ENCODE results near the gene SYNGR3.
"Not testable (repeated sequence)": the region's sequence is repeated elsewhere in the genome, so short reads cannot be mapped to it uniquely, and the experiment has no call there.

Gene SYNGR3

DNA sequence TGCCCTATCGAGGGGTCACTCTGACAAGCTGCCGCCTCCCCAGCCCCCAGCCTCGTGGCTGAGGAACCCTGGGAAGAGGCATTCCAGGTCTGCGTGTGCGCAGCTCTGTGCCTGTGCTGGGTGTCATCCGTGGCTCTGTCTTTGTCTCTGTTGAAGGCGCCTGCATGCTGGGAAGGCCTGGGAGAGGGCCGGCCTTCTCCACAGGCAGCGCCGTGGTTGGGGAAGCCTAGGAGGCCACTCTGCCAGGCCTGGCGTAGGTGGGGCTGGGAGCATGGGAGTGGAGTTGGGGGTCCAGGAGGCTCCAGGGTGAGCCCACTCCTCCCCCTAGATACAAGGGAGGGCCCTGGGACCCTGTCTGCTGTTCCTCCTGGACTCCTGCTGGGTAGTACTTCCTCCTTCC, 40.3 kb downstream of the SYNGR3 start:
- no peak for DNase-seq

DNA sequence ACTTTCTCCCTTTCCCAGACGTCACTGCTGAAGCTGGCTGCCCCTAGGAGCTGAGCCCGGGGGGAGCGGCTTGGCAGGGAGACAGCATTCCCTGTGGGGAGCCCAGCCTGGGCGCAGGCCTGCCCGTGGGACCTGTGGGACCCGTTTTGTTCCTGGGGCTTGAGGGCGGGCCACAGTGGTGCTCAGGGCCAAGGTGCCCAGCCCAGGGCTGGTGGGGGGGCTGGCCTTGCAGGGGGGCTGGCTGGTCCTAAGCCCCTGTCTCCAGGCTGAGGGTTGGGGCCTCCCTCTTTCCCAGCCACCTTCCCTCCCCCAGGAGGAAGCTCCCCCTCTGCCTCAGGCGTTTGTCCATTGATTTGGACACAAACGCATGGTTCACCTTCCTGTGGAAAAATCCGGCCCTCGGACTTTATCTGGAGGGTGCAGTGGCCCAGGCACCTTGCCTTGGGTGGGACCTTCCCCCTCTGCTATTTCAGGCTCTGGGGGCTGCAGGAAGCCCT, 41.4 kb downstream of the SYNGR3 start:
- no peak for DNase-seq

DNA sequence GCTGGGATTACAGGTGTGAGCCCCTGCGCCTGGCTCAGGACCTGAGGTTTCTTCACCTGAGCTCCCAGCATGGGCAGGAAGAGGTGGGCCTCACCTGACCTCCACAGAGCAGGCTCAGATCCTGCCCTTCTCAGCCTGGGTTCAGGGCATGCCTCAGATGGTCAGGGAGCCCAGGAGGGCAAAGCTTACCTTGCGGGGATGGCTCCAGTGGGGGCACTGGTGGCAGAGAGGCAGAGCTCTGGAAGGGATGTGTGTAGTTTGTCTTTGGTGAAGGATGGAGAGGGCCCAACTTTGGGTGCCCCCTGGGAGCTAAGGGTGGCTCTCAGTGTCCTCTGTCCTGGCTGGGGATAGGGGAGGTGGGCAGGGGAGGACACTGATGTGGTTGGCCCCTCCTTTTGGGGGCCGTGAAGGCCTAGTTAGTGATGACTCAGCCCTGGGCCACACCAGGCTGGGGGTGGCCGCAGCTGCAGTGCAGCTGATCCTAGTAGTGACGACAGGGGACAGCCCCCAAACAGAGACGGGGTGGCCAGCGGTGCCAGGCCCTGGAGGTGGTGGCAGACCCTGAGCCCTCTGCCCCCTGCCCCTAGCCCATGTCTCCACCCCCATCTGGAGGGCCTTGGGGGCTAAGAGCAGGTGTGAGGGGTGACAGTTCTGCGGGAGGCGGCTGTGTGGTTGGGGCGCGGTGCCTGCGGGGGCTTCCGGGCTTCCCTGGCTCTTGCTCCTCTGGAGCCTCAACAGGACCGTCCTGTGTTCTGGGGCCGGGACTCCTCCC, 42.7 kb downstream of the SYNGR3 start:
- DNase-seq, result no peak

DNA sequence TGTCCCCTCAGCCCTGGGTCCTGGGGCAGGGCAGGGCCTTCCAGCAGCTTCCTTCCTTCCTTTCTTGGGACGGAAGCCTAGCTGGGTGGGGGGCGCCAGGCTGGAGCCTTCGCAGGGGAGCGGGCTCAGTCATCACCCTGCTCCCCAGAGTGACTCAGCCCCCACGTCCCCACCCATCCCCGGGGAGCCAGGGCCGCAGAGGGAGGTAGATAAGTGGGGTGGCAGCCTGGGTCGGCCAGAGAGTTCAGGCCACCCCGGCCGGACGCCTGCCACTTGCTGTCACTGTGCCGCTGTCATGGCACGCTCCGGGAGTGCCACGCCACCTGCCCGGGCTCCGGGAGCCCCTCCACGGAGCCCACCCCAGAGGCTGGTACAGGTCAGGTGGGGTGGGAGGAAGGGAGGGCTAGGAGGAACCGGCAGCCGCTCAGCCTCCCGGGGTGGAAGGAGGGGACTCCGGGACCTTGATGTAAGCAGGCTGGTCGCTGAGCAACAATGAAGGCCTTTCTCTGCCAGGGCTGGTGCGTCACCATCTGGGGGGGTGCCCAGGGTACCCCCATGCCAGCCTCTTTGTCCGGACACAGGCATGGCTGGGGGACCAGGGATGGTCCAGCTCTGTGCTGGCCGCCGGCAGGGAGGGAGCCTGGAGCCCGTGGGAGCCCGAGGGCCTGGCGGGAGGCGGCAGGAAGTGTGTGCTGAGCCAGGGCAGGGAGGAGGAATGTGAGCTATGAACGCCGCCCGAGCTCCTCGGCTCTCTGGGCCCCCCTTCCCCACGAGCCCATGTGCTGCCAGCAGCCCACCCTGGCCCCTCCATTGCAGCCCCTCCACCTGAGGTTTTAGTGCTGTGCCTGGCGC, 43.5 kb downstream of the SYNGR3 start:
- no peak for DNase-seq

DNA sequence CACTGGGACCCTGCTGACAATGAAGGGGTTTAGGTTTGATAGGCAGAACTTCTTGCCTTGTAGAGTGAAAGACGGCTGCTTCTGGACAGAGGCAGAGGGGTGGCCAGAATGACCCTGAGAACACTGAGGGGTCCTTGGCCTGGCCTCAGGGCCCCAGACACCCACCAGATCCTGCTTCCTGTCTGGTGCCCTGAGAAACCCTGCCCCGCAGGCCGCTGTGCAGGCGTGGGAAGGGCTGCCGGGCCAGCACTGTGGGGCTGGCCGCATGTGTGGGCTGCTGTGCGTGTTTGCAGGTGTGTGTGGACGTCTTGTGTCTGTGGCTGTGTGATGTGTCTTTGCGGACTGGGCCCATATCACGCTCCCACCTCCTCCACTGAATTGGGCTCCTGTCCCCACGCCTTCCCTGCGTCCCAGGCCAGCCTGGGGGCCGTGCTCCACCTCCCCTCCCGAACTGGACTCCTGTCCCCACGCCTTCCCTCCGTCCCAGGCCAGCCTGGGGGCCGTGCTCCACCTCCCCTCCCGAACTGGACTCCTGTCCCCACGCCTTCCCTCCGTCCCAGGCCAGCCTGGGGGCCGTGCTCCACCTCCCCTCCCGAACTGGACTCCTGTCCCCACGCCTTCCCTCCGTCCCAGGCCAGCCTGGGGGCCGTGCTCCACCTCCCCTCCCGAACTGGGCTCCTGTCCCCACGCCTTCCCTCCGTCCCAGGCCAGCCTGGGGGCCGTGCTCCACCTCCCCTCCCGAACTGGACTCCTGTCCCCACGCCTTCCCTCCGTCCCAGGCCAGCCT, 44.3 kb downstream of the SYNGR3 start:
- not testable (repeated sequence) for DNase-seq

DNA sequence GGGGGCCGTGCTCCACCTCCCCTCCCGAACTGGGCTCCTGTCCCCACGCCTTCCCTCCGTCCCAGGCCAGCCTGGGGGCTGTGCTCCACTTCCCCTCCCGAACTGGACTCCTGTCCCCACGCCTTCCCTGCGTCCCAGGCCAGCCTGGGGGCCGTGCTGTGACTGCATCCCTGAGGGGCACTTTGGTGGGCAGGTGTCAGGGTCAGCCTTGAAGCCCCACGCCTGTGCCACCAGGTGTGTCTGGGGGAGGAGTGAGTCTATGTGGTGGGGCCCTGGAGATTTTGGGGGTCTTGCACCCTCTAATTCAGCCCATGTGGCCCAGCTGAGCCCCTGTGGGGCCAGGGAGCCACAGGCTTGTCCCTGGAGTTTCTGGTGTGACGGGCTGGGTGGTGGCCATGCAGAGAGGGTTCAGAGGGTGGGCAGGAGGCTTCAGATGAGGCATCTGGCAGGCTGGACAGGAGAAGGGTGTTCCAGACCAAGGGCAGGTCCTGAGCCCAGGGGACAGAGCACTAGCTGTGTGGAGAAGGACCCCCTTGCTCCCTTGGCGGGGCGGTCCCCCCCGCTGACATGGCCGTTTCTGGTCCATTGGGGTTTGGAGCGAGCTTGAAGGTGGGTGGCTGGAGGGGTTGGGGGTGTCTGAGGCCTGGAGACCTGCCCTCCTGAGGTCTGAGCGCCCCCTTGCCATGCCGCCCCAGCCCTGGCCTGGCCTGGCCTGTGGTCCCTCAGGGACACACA, 45.1 kb downstream of the SYNGR3 start:
- no peak for DNase-seq

DNA sequence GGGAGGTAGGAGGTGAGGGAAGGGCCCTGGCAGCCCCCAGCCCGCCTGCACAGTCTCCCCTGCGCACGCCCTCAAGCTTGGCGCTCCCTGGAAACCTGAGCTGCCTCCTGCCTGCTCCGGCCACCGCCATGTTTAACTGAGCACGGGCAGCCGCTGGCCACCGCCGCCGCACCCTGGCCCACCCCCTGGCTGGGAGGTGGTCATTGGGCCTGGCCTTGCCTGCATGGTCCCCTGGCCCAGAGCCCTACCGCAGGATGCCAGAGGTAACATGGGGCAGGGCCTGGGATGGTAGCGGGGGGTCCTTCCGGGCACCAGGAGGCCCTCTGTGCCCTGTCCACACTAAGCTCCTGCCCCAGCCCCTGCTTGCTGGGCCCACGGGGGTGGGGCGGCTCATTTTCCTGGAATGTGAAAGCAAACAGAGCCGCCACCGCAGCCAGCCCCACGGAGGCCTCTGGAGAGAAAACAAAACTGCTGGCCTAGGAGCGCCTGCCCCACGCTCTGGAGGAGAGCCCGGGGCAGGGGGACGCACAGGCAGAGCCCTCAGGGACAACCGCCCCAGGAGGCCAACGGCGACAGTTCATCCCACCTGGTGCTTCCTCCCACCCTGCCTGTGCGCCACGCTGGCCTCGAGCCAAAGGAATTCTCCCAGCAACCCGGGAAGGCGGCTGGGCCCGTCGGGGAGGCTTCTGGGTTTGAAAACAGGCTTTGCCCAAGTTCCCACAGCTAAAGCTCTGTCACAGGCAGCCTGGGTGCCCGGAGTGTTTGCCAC, 45.8 kb downstream of the SYNGR3 start:
- no peak for DNase-seq

DNA sequence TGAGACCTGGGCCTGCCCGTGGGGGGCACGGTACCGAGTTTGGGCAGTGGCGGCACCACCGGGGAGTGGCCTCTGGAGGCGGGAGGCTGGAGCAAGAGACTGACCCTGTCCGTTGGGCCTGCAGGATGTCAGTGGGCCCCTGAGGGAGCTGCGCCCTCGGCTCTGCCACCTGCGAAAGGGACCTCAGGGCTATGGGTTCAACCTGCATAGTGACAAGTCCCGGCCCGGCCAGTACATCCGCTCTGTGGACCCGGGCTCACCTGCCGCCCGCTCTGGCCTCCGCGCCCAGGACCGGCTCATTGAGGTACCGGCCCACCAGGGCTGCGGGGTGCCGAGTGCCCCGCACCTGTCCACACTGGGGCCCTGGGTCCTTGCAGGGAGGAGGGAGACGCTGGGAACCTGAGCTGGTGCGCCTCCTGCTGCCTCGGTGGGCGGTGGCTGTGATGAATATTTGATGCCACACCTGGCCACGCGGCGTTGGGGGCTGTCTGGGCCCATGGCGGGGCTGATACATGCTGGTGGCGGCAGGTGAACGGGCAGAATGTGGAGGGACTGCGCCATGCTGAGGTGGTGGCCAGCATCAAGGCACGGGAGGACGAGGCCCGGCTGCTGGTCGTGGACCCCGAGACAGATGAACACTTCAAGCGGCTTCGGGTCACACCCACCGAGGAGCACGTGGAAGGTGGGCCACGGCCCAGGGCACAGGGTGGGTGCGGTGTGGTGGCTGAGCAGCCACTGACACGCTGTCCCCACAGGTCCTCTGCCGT, 46.6 kb downstream of the SYNGR3 start:
- DNase-seq, result no peak

DNA sequence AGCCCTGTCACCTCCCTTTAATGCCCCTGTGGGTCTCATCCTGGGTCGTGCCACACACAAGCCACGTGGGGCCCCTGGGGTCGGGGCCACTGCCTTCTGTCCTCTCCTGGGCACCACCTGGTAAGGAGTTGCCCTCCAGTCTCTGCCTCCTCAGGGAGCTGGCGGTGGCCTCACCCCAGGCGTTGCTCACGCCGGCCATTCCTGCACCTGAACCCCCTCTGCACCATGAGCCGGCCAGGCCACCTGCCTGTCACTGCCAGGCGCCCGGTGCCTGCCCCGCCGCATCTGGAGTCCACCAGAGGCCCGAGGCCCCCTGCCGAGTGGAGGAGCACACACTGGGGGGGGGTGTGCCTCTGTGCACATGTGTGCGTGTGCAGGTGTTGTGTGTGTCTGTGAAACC, 47.3 kb downstream of the SYNGR3 start:
- DNase-seq, result no peak

DNA sequence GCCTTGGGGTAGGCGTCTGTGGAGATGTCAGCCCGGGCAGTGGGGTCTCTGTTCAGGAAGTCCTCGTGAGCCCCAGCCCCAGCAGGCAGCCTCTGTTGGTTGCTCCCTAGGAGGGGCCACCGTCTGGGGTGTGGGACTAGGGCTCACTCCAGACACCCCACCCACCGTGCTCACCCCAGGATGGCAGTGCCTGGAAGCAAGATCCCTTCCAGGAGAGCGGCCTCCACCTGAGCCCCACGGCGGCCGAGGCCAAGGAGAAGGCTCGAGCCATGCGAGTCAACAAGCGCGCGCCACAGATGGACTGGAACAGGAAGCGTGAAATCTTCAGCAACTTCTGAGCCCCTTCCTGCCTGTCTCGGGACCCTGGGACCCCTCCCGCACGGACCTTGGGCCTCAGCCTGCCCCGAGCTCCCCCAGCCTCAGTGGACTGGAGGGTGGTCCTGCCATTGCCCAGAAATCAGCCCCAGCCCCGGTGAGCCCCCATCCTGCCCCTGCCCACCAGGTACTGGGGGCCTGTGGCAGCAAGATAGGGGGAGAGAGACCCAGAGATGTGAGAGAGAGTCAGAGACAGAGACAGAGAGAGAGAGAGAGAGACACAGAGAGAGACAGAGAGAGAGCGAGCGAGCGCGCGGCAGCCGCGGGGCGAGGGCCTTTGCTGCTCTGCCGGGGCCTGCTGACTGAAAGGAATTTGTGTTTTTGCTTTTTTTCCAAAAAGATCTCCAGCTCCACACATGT, 48.0 kb downstream of the SYNGR3 start:
- no peak for DNase-seq

DNA sequence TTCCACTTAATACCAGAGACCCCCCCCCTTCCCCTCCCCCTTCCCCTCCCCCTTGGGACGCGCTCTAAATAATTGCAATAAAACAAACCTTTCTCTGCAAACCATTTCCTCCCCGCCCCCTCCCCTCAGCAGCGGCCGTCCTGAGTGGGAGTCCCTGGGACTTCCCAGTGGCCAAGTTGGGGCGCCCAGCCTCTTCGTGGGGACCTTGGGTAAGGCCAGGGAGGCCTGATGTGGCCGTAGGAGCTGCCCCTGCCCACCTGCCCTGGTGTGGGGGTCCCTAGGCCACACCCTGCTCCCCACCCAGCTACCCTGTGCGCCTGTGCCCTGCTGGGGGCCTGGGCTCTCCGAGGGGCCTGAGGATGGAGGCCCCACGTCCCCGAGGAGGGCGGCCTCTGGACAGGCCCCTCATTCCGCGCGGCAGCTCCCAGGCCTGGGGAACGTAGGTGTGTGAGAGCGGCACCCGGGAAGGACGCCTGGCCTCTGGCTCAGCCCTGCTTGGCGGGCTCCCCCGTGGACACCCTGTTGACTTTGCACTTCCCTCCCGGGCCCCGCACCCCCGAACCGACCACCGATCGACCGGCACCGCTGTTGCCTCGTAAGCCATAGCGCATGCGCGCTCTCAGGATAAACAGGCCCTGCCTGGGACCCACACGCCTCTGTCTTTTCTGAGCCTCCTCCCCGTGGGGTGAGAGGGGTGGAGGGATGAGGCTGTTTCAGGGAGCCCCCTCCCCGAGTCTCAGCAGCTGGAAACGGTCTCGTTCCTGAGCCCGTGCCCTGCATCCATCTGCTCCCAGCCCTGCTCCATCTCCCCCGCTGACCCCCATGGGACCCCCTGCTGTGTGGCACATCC, 48.8 kb downstream of the SYNGR3 start:
- no peak for DNase-seq

DNA sequence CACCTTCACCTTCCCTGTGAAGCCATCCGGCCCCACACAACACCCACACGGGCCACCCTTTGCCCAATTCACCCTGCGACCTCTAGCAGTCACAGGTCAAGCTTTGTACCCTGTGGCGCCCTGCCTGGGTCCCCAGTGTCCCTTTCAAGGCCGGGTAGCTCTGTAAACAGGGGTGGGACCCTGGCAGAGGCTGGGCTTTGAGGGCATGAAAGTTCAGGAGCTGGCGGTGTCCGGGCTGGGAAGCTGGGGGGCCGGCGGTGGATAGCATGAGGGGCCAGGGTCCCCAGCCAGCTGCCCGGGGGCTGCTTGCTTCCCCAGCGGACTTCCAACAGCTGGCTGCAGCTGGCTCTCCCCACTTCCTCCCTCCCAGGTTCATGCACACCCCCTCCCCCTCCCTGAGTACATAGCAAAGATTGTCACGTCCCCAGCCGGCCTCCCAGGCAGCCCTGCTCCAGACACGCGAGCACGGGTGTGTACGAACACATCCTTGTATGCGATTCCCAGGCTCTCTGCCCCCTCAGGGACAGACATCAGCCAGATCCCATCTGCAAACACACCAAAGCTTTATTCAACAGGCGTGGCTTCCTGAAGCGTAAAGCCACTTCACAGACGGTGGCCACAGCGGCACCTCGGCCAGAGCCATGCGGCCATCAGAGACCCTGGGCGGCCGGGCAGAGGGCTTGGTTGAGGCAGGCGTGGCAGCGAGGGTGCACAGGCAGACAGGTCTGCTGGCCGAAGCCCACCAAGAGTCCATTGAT, 49.7 kb downstream of the SYNGR3 start:
- DNase-seq, result no peak

DNA sequence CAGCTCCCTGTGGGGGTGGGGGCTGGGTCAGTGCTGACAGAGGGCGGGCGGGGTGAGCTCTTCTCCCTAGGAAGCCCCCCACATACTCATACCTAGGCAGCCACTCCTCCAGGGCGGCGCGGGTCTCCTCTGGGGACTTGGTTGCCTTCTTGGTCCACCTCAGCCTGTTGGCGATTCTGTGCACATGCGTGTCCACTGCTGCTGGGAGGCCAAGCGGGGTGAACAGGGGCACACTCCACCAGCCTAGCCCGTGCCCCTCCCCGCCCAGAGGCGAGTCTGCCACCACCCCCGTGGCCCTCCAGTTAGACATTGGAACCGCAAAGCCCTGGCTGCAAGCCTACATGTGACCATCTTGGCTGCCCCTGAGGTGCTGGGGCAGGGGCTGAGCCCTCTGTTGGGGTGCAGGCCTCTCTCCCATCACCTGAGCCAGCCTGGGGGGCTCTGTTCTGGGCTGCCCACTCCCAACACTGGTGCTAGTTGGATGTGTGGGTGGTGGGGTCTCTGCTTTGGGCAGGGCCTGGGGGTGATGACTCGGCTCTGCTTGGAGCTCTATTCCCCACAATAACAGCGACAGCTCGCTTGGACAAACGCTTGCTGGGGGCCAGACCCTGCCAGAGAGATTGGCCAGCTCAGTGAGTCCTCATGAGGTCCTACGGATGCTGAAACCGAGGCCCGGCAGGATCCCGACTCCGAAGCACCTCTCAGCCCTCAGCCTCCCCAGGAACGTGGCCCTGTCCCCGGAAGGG, 50.4 kb downstream of the SYNGR3 start:
- no peak for DNase-seq

DNA sequence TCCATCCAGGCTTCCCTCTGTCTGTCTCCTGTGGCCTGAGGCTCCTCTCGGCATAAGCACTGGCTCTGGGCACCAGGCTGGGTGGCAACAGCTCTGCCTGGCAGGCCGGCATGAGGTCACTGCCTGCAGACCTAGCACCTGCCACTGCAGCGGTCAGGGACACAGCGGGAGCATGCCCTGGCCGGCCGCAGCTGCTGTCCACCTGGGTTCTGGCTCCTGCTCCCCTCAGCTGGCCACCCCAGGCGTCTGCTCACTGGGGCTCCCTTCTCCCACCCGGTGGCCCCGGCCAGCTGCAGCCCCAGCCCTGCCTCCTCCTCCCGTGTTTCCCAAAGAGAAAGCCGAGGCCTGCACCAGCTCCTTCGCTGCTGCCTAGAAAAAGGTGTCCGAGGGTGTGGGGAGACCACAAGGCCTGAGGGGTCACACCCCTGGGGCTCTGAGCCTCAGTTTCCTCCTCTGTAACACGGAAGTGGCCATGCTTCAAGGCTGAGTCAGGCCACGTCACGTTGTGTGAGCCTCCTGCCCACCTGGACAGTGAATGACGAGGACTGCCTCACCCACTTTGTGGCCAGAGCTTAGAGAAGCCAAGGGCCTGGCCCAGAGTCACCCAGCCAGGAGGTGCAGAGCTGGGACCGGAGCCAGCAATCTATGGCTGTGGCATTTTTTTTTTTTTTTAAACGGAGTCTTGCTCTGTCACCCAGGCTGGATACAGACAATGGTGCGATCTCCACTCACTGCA, 51.2 kb downstream of the SYNGR3 start:
- DNase-seq, result no peak

DNA sequence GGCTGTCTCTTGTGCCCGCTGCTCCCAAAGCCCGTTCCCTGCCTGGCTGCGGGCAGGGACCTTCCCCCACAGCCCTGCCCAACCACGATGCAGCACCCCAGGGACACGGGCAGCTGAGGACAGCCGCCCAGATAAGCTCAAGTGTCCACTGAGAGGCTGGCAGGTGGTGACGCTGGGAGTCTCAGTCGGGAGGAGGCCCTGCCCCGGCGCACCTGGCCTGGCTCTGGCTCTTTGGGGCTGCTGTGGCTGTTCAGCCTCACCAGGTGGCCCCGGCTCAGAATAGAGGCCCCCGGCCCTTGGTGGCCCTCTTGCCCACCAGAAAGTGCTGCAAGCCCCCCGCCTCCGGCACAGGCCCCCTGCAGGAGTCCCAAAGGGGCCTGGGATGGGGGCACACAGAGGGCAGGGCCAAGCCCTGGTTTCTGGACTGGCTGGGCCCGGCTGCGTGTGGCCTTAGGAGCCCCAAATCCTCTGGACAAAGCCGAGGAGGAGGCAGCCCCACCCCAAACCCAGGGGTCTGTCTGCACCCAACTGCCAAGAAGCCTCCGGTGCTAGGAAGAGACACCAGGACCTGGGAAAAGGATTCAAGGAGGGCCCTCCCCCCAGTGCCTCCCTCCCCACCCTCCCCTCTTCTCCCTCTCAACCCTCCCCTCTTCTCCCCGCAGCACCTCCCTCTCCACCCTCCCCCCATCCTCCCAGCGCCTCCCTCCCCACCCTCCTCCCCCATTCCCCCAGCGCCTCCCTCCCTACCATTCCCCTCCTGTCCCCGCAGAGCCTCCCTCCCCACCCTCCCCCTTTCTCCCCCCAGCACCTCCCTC, 52.6 kb downstream of the SYNGR3 start:
- DNase-seq, result no peak
